ENCODE results near the gene PAGR1. TPM values are rescaled to one million over a fixed set of nuclear protein-coding genes. Genes with fewer than 3 reads are reported as not detected.

The PAGR1 gene
- total and polyA plus RNA-seq, 4 donors, result 14.9 to 85.3 (median 26.9) TPM

DNA sequence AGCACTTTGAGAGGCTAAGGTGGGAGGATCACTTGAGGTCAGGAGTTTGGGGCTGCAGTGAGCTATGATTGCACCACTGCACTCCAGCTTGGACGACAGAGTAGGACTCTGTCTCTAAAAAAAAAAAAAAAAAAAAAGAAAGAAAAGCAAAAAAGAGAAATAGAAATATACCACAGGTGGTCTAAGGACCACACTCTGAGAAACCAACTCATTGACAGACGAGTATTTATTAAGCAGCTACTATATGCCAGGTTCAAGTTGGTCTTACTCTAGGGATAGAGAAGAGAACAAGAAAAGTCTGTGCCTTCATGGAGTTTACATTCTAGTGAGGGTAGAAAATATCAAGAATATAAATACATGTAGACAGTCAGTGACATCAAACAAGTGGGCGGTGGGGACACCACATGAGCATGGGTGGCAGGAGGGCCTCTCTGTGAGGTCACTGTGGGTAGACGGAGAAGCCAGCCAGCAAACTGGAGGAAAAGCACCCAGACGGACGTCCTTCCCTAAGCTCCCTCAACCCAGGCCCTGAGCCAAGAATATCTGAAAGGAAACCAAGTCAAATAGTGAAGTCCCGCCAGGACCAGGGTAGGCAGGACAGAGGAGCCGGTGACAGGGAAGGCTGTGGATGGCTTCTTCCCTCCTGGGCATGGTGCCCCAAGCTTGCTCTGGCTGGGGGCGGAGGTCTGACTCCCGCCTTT, 42.3 kb downstream of the PAGR1 start:
- H3K4me1 ChIP-seq (ENCODE audit: control insufficient read depth in 1 of 2, insufficient read depth in 2 of 2, low read length in 2 of 2), result peaks cover 0 to 2% of the 10 kb centered on the region in 2 donors
- H3K36me3 ChIP-seq (ENCODE audit: control insufficient read depth in 1 of 2, insufficient read depth in 2 of 2, low read length in 1 of 2), result no peaks in the 10 kb centered on the region
- intact Hi-C loops (cut with DNase I), result no loop called here
- no peak overlapping the region for H3K4me3 ChIP-seq (ENCODE audit: low read length in 2 of 2)
- 6 to 8% methylated on average over 10 of the region's 10 CpGs for WGBS, 2 donors
- H3K27ac ChIP-seq (ENCODE audit: low read depth in 1 of 2, low read length in 2 of 2), result peak overlapping the region in 1 of 2 donors; percentile 31
- H3K9me3 ChIP-seq (ENCODE audit: control insufficient read depth, low read length), result no peaks in the 10 kb centered on the region
- ATAC-seq (ENCODE audit: low FRiP score) (peak; percentile 13), DNase-seq (peak in 1 of 2 donors; percentile 66)
- no peaks in the 10 kb centered on the region for H3K27me3 ChIP-seq (ENCODE audit: control insufficient read depth in 1 of 2, insufficient read depth in 2 of 2, low read length in 1 of 2)

GRCh38 chr16:29858974-29859373, 43.0 kb downstream of the PAGR1 start:
- H3K27me3 ChIP-seq (ENCODE audit: control insufficient read depth in 1 of 2, insufficient read depth in 2 of 2, low read length in 1 of 2), result no peaks in the 10 kb centered on the region
- no peak overlapping the region for H3K4me3 ChIP-seq (ENCODE audit: low read length in 2 of 2)
- H3K27ac ChIP-seq (ENCODE audit: low read depth in 1 of 2, low read length in 2 of 2), result peak overlapping the region in 1 of 2 donors; percentile 31
- H3K9me3 ChIP-seq (ENCODE audit: control insufficient read depth, low read length), result no peaks in the 10 kb centered on the region
- no peak for DNase-seq
- H3K4me1 ChIP-seq (ENCODE audit: control insufficient read depth in 1 of 2, insufficient read depth in 2 of 2, low read length in 2 of 2), result peaks cover 0 to 2% of the 10 kb centered on the region in 2 donors
- ATAC-seq (ENCODE audit: low FRiP score), result no peak
- no peaks in the 10 kb centered on the region for H3K36me3 ChIP-seq (ENCODE audit: control insufficient read depth in 1 of 2, insufficient read depth in 2 of 2, low read length in 1 of 2)
- 59 to 63% methylated on average over 18 to 19 of the region's 19 CpGs for WGBS, 2 donors
- intact Hi-C loops (cut with DNase I), result no loop called here

DNA sequence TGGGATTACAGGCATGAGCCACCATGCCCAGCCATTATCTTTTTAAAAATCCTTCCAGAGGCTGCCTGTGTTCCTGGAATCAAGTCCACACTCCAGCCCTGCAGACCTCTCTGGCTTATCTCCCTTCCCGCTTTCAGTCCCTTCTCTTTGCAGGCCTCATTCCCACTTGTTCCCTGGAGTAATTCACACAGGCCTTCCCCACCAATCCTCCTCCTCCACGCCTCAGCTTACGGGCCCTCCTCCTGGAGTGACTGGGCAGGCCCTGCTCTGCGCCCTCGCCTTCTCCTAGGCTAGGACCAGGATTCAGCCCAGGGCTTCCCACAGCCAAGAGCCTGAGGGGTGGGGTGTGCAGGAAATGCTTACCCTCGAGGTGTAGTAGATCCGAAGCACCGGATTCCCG, 44.3 kb downstream of the PAGR1 start:
- DNase-seq (no peak), ATAC-seq (ENCODE audit: low FRiP score) (no peak)
- Histone ChIP-seq H3K27ac (ENCODE audit: low read depth in 1 of 2, low read length in 2 of 2) (no peak overlapping the region), H3K4me3 (ENCODE audit: low read length in 2 of 2) (no peak overlapping the region), H3K36me3 (ENCODE audit: control insufficient read depth in 1 of 2, insufficient read depth in 2 of 2, low read length in 1 of 2) (no peaks in the 10 kb centered on the region), H3K27me3 (ENCODE audit: control insufficient read depth in 1 of 2, insufficient read depth in 2 of 2, low read length in 1 of 2) (no peaks in the 10 kb centered on the region), H3K9me3 (ENCODE audit: control insufficient read depth, low read length) (no peaks in the 10 kb centered on the region), H3K4me1 (ENCODE audit: control insufficient read depth in 1 of 2, insufficient read depth in 2 of 2, low read length in 2 of 2) (peaks cover 0 to 2% of the 10 kb centered on the region in 2 donors)
- intact Hi-C loops (cut with DNase I), result loop anchor here (5.0 to 10.0 kb wide), 3 partner anchors 38 to 105 kb away; partner anchors contain the start of genes MVP (in 1 of the 2), PAGR1 (in 1 of the 2) and TMEM219 (in 1 of the 2)
- 73 to 76% methylated on average over 9 of the region's 9 CpGs for WGBS, 2 donors

DNA sequence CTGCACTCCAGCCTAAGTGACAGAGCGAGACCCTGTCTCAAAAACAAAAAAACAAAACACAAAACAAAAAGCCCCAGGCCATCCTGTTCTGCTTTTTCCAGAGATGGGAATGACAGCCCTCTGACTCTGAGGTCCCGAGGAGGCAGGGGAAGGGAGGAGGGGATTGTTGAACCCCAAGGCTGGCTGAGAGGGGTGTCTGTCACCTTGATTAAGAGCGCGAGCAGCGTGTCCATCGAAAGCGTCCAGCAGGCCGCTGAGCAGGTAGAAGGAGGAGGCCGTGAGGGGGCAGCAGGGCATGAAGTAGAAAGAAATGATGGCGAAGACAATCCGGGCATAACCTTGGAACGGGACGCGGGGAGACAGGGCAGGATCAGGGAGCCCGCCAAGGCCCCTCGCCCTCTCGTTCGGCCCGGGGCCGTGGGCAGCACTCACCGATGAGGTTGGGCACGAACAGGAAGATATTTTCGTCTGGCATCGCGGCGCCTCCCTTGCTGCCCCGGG, 46.5 kb downstream of the PAGR1 start:
- intact Hi-C loops (cut with DNase I), result loop anchor here (5.0 to 10.0 kb wide), 3 partner anchors 40 to 102 kb away; partner anchors contain the start of genes MVP (in 1 of the 2), PAGR1 (in 1 of the 2) and TMEM219 (in 1 of the 2)
- no peaks in the 10 kb centered on the region for H3K9me3 ChIP-seq (ENCODE audit: control insufficient read depth, low read length)
- ATAC-seq (ENCODE audit: low FRiP score) (peak; percentile 1), DNase-seq (no peak)
- 1 to 2% methylated on average over 26 to 27 of the region's 27 CpGs for WGBS, 2 donors
- H3K4me1 ChIP-seq (ENCODE audit: control insufficient read depth in 1 of 2, insufficient read depth in 2 of 2, low read length in 2 of 2), result peaks cover 0 to 2% of the 10 kb centered on the region in 2 donors
- no peaks in the 10 kb centered on the region for H3K27me3 ChIP-seq (ENCODE audit: control insufficient read depth in 1 of 2, insufficient read depth in 2 of 2, low read length in 1 of 2)
- H3K4me3 ChIP-seq (ENCODE audit: low read length in 2 of 2), result peak overlapping the region; percentile 58 to 80
- H3K36me3 ChIP-seq (ENCODE audit: control insufficient read depth in 1 of 2, insufficient read depth in 2 of 2, low read length in 1 of 2), result no peaks in the 10 kb centered on the region
- H3K27ac ChIP-seq (ENCODE audit: low read depth in 1 of 2, low read length in 2 of 2), result no peak overlapping the region

- H3K27ac ChIP-seq (ENCODE audit: low read depth in 1 of 2, low read length in 2 of 2), result peak within 1 kb of the TSS; percentile 2 to 41
- 0% methylated on average over 53 to 57 of the region's 57 CpGs for WGBS, 2 donors
- intact Hi-C loops (cut with DNase I), result loop anchor here (5.0 to 10.0 kb wide), 3 partner anchors 41 to 102 kb away; partner anchors contain the start of genes MVP (in 1 of the 2), PAGR1 (in 1 of the 2) and TMEM219 (in 1 of the 2)
Observed at GRCh38 chr16:29862884-29863668, 47.1 kb downstream of the PAGR1 start, which contains the start of gene CDIPT. TSS of gene CDIPT (minus strand) at chr16:29863226. CDS start at chr16:29862857, 369 bp downstream.

DNA sequence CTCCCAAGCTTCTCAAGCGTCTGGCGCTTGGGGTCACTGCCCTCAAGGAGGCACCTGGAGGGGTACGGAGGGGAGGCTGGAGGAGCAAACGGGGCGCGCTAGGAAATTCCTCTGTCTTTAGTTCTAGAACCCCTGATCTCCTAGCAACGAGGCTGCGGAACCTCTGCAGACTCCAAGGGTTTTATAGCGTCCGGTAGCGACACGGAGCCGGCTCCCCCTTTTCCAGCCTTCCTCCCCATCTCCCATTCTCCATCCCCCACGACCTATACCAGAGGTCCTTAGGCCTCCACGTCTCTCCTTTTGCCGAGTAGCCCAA, 47.7 kb downstream of the PAGR1 start:
- H3K4me1 ChIP-seq (ENCODE audit: control insufficient read depth in 1 of 2, insufficient read depth in 2 of 2, low read length in 2 of 2), result peaks cover 0 to 2% of the 10 kb centered on the region in 2 donors
- no peak for DNase-seq
- H3K27me3 ChIP-seq (ENCODE audit: control insufficient read depth in 1 of 2, insufficient read depth in 2 of 2, low read length in 1 of 2), result no peaks in the 10 kb centered on the region
- no peak overlapping the region for H3K4me3 ChIP-seq (ENCODE audit: low read length in 2 of 2)
- no peaks in the 10 kb centered on the region for H3K36me3 ChIP-seq (ENCODE audit: control insufficient read depth in 1 of 2, insufficient read depth in 2 of 2, low read length in 1 of 2)
- intact Hi-C loops (cut with DNase I), result loop anchor here (5.0 to 10.0 kb wide), 3 partner anchors 41 to 101 kb away; partner anchors contain the start of genes MVP (in 1 of the 2), PAGR1 (in 1 of the 2) and TMEM219 (in 1 of the 2)
- WGBS, 2 donors, result 27 to 28% methylated on average over 16 of the region's 16 CpGs
- H3K9me3 ChIP-seq (ENCODE audit: control insufficient read depth, low read length), result no peaks in the 10 kb centered on the region
- no peak overlapping the region for H3K27ac ChIP-seq (ENCODE audit: low read depth in 1 of 2, low read length in 2 of 2)
- ATAC-seq (ENCODE audit: low FRiP score), result no peak

More at GRCh38 chr16:29862884-29863668, 47.1 kb downstream of the PAGR1 start, which contains the start of gene CDIPT:
- H3K36me3 ChIP-seq (ENCODE audit: control insufficient read depth in 1 of 2, insufficient read depth in 2 of 2, low read length in 1 of 2), result no peaks in the 10 kb centered on the region
- no peaks in the 10 kb centered on the region for H3K27me3 ChIP-seq (ENCODE audit: control insufficient read depth in 1 of 2, insufficient read depth in 2 of 2, low read length in 1 of 2)
- ATAC-seq (ENCODE audit: low FRiP score) (peak; percentile 97), DNase-seq (peak; percentile 95 to 96)
- peak within 1 kb of the TSS; percentile 58 to 80 for H3K4me3 ChIP-seq (ENCODE audit: low read length in 2 of 2)
- H3K9me3 ChIP-seq (ENCODE audit: control insufficient read depth, low read length), result no peaks in the 10 kb centered on the region
- H3K4me1 ChIP-seq (ENCODE audit: control insufficient read depth in 1 of 2, insufficient read depth in 2 of 2, low read length in 2 of 2), result peaks cover 0 to 2% of the 10 kb centered on the region in 2 donors

- no peaks in the 10 kb centered on the region for H3K36me3 ChIP-seq (ENCODE audit: control insufficient read depth in 1 of 2, insufficient read depth in 2 of 2, low read length in 1 of 2)
- no peak for DNase-seq
- H3K9me3 ChIP-seq (ENCODE audit: control insufficient read depth, low read length), result no peaks in the 10 kb centered on the region
- 80 to 86% methylated on average over 9 of the region's 9 CpGs for WGBS, 2 donors
- no peak overlapping the region for H3K4me3 ChIP-seq (ENCODE audit: low read length in 2 of 2)
- no peak for ATAC-seq (ENCODE audit: low FRiP score)
- H3K27ac ChIP-seq (ENCODE audit: low read depth in 1 of 2, low read length in 2 of 2), result no peak overlapping the region
- no peaks in the 10 kb centered on the region for H3K4me1 ChIP-seq (ENCODE audit: control insufficient read depth in 1 of 2, insufficient read depth in 2 of 2, low read length in 2 of 2)
- intact Hi-C loops (cut with DNase I), result loop anchor here (5.0 to 10.0 kb wide), 3 partner anchors 42 to 101 kb away; partner anchors contain the start of genes MVP (in 1 of the 2), PAGR1 (in 1 of the 2) and TMEM219 (in 1 of the 2)
- H3K27me3 ChIP-seq (ENCODE audit: control insufficient read depth in 1 of 2, insufficient read depth in 2 of 2, low read length in 1 of 2), result no peaks in the 10 kb centered on the region
Observed at GRCh38 chr16:29864205-29864604, 48.3 kb downstream of the PAGR1 start.

GRCh38 chr16:29868396-29869009, 52.6 kb downstream of the PAGR1 start:
- Histone ChIP-seq H3K4me3 (ENCODE audit: low read length in 2 of 2) (no peak overlapping the region), H3K4me1 (ENCODE audit: control insufficient read depth in 1 of 2, insufficient read depth in 2 of 2, low read length in 2 of 2) (no peaks in the 10 kb centered on the region), H3K27ac (ENCODE audit: low read depth in 1 of 2, low read length in 2 of 2) (no peak overlapping the region), H3K36me3 (ENCODE audit: control insufficient read depth in 1 of 2, insufficient read depth in 2 of 2, low read length in 1 of 2) (no peaks in the 10 kb centered on the region), H3K9me3 (ENCODE audit: control insufficient read depth, low read length) (no peaks in the 10 kb centered on the region), H3K27me3 (ENCODE audit: control insufficient read depth in 1 of 2, insufficient read depth in 2 of 2, low read length in 1 of 2) (no peaks in the 10 kb centered on the region)
- WGBS, 2 donors, result 74 to 78% methylated on average over 8 of the region's 8 CpGs
- intact Hi-C loops (cut with DNase I), result loop anchor here in 1 of 2 donors (10.0 kb wide), 1 partner anchor 96 kb away; the partner anchor contains the start of gene TMEM219
- no peak for DNase-seq
- ATAC-seq (ENCODE audit: low FRiP score), result no peak
